Kidney epithelial cell (primary cell): ENCODE results near the gene OR2T29. TPM values are rescaled to one million over a fixed set of nuclear protein-coding genes. Genes with fewer than 3 reads are reported as not detected.
"Not testable (repeated sequence)": the region's sequence is repeated elsewhere in the genome, so short reads cannot be mapped to it uniquely, and the experiment has no call there.

Experiments
- DNase-seq: peaks from one replicate; pipeline ENCODE4 v3.0.0-alpha.2; 2010; ENCODE audit warnings: low read depth
- H3K27me3 ChIP-seq: 2 replicates; pipeline ENCODE4 v1.6.0; 2011; ENCODE audit warnings: low read length; ENCODE audit not compliant: control insufficient read depth, insufficient read depth
- H3K36me3 ChIP-seq: 2 replicates; pipeline ENCODE4 v1.5.1; 2011; ENCODE audit warnings: low read length; ENCODE audit not compliant: control insufficient read depth, insufficient read depth
- H3K4me3 ChIP-seq: 2 replicates; pipeline ENCODE4 v1.5.1; 2011; ENCODE audit warnings: low read depth, mild to moderate bottlenecking, control low read depth, low read length
- CTCF ChIP-seq: IDR thresholded peaks from 2 replicates; pipeline ENCODE4 v1.5.1; 2011; ENCODE audit warnings: mild to moderate bottlenecking, moderate library complexity, low read length, control low read depth, inconsistent platforms; ENCODE audit not compliant: insufficient read depth, poor library complexity, severe bottlenecking
- total RNA-seq: library from RNA; depleted of rRNA; stranded (reverse); fragments of >200 nt; gene quantifications from 2 replicates; pipeline ENCODE4 v1.2.3, GENCODE V29; 2015

OR2T29 gene
- not detected in 2 replicates for total RNA-seq

- not testable (repeated sequence) for DNase-seq, H3K36me3 ChIP-seq, H3K27me3 ChIP-seq
Measured at GRCh38 chr1:248562672-248563071, at the start of gene OR2T29. TSS of gene OR2T29 (minus strand) at chr1:248562772. CDS start at chr1:248559491, 3,281 bp downstream.

GRCh38 chr1:248611883-248612414 lies 49.4 kb upstream of the OR2T29 start:
- DNase-seq: no peak
- Histone ChIP-seq H3K4me3 (no peak overlapping the region), H3K36me3 (no peaks in the 10 kb centered on the region), H3K27me3 (no peaks in the 10 kb centered on the region)
- no peak for TF ChIP-seq CTCF

More at GRCh38 chr1:248562672-248563071, at the start of gene OR2T29:
- H3K4me3 ChIP-seq: not testable (repeated sequence)

GRCh38 chr1:248610301-248610700 lies 47.7 kb upstream of the OR2T29 start:
- DNase-seq: no peak
- Histone ChIP-seq H3K4me3 (no peak overlapping the region), H3K36me3 (no peaks in the 10 kb centered on the region), H3K27me3 (no peaks in the 10 kb centered on the region)
- no peak for TF ChIP-seq CTCF

- Histone ChIP-seq H3K27me3 (no peaks in the 10 kb centered on the region), H3K4me3 (no peak overlapping the region), H3K36me3 (no peaks in the 10 kb centered on the region)
- TF ChIP-seq CTCF: no peak
- no peak for DNase-seq
Measured at GRCh38 chr1:248599396-248599795, 36.8 kb upstream of the OR2T29 start.

- Histone ChIP-seq H3K36me3 (no peaks in the 10 kb centered on the region), H3K27me3 (no peaks in the 10 kb centered on the region), H3K4me3 (no peak within 1 kb of the TSS)
- no peak for DNase-seq
- no peak for TF ChIP-seq CTCF
Measured at GRCh38 chr1:248597589-248597988, 35.0 kb upstream of the OR2T29 start, which contains the start of gene OR2T10. TSS of gene OR2T10 (minus strand) at chr1:248597700. CDS start at chr1:248593768, 3,932 bp downstream.

- H3K36me3 ChIP-seq: no peaks in the 10 kb centered on the region
- TF ChIP-seq CTCF: no peak
- no peak for DNase-seq
- no peak overlapping the region for H3K4me3 ChIP-seq
- no peaks in the 10 kb centered on the region for H3K27me3 ChIP-seq
Measured at GRCh38 chr1:248596615-248597014, 34.0 kb upstream of the OR2T29 start.
